Adrenal gland (tissue), 5 donors: Measurements from ENCODE around the gene LYPD6B.

ENCODE experiments used
- CTCF ChIP-seq, 6 experiments: fragments of 450-650 bp in 4 of 6; fragments of 200-600 bp in 2 of 6; sonication (generic) in 1 of 6; IDR thresholded peaks; 1 replicate in 5 of 6; 2 replicates in 1 of 6; pipeline versions ENCODE4 v1.5.1 to v1.8.0; 2016 to 2021; ENCODE audit warnings: antibody characterized with exemption in 6 of 6, mild to moderate bottlenecking in 2 of 6, moderate library complexity in 1 of 6
- POLR2A ChIP-seq, 2 donors: fragments of 450-650 bp; IDR thresholded peaks; one replicate each; pipeline ENCODE4 v1.6.1; 2017; ENCODE audit warnings: antibody characterized with exemption in 2 of 2, mild to moderate bottlenecking in 2 of 2, moderate library complexity in 1 of 2
- donor health status: DM: no; HTN: no; CAD: no.

GRCh38 chr2:149099298-149099697 lies 60.8 kb downstream of the LYPD6B start:
- TF ChIP-seq CTCF (IDR thresholded peaks at IDR 0.05) (no peak), POLR2A (IDR thresholded peaks at IDR 0.05) (no peak)
